ENCODE results near the gene AK8.
"Not testable (repeated sequence)": the region's sequence is repeated elsewhere in the genome, so short reads cannot be mapped to it uniquely, and the experiment has no call there.

The AK8 gene

GRCh38 chr9:132774886-132775285 lies 103.2 kb downstream of the AK8 start:
- DNase-seq (ENCODE audit: low read depth in 1 of 2, low spot score in 1 of 2), result no peak

GRCh38 chr9:132773764-132774339 lies 104.2 kb downstream of the AK8 start:
- no peak for DNase-seq (ENCODE audit: low read depth in 1 of 2, low spot score in 1 of 2)

GRCh38 chr9:132773093-132773492 lies 105.0 kb downstream of the AK8 start:
- DNase-seq (ENCODE audit: low read depth in 1 of 2, low spot score in 1 of 2), result no peak

- not testable (repeated sequence) for DNase-seq (ENCODE audit: low read depth in 1 of 2, low spot score in 1 of 2)
Measured at GRCh38 chr9:132771752-132772151, 106.3 kb downstream of the AK8 start.

- DNase-seq (ENCODE audit: low read depth in 1 of 2, low spot score in 1 of 2), result no peak
Measured at GRCh38 chr9:132770770-132771310, 107.2 kb downstream of the AK8 start.

- DNase-seq (ENCODE audit: low read depth in 1 of 2, low spot score in 1 of 2), result peak; percentile 22 to 56
Measured at GRCh38 chr9:132769906-132770769, 107.9 kb downstream of the AK8 start.

GRCh38 chr9:132768932-132769905 lies 108.9 kb downstream of the AK8 start:
- DNase-seq (ENCODE audit: low read depth in 1 of 2, low spot score in 1 of 2), result peak; percentile 34 to 39

- DNase-seq (ENCODE audit: low read depth in 1 of 2, low spot score in 1 of 2), result no peak
Measured at GRCh38 chr9:132763574-132763973, 114.5 kb downstream of the AK8 start.

- DNase-seq (ENCODE audit: low read depth in 1 of 2, low spot score in 1 of 2), result no peak
Measured at GRCh38 chr9:132762896-132763295, 115.2 kb downstream of the AK8 start.

GRCh38 chr9:132761602-132762001 lies 116.5 kb downstream of the AK8 start:
- DNase-seq (ENCODE audit: low read depth in 1 of 2, low spot score in 1 of 2), result no peak

GRCh38 chr9:132760057-132760456 lies 118.0 kb downstream of the AK8 start:
- no peak for DNase-seq (ENCODE audit: low read depth in 1 of 2, low spot score in 1 of 2)

GRCh38 chr9:132757016-132757415 lies 121.1 kb downstream of the AK8 start:
- DNase-seq (ENCODE audit: low read depth in 1 of 2, low spot score in 1 of 2), result no peak

GRCh38 chr9:132756214-132756845 lies 121.8 kb downstream of the AK8 start:
- no peak for DNase-seq (ENCODE audit: low read depth in 1 of 2, low spot score in 1 of 2)

- DNase-seq (ENCODE audit: low read depth in 1 of 2, low spot score in 1 of 2), result no peak
Measured at GRCh38 chr9:132755096-132755495, 123.0 kb downstream of the AK8 start.

- DNase-seq (ENCODE audit: low read depth in 1 of 2, low spot score in 1 of 2), result no peak
Measured at GRCh38 chr9:132754236-132754635, 123.8 kb downstream of the AK8 start.

- DNase-seq (ENCODE audit: low read depth in 1 of 2, low spot score in 1 of 2), result no peak
Measured at GRCh38 chr9:132753593-132753880, 124.5 kb downstream of the AK8 start.

GRCh38 chr9:132752877-132753592 lies 125.0 kb downstream of the AK8 start:
- DNase-seq (ENCODE audit: low read depth in 1 of 2, low spot score in 1 of 2), result no peak

GRCh38 chr9:132750668-132751067 lies 127.4 kb downstream of the AK8 start:
- DNase-seq (ENCODE audit: low read depth in 1 of 2, low spot score in 1 of 2), result no peak

- no peak for DNase-seq (ENCODE audit: low read depth in 1 of 2, low spot score in 1 of 2)
Measured at GRCh38 chr9:132749306-132749705, 128.8 kb downstream of the AK8 start.

GRCh38 chr9:132748450-132748849 lies 129.6 kb downstream of the AK8 start:
- DNase-seq (ENCODE audit: low read depth in 1 of 2, low spot score in 1 of 2), result no peak
